GM19395 (cell line): ENCODE results near the gene DPH3.
"Not testable (repeated sequence)": the region's sequence is repeated elsewhere in the genome, so short reads cannot be mapped to it uniquely, and the experiment has no call there.

ENCODE experiments used
- ATAC-seq: cut with Tn5 transposase; IDR thresholded peaks from one replicate; pipeline ENCODE4 v1.9.1; 2021; ENCODE audit warnings: mild to moderate bottlenecking, moderate library complexity; ENCODE audit not compliant: unreplicated experiment

DPH3 gene

GRCh38 chr3:16264708-16265454 is at the start of gene DPH3, which contains the start of gene OXNAD1:
DPH3 (minus strand) TSS chr3:16264943; CDS start chr3:16264876, 67 bp downstream.
OXNAD1 (plus strand) TSS chr3:16265212; CDS start chr3:16270953, 5,741 bp downstream.
- peak; percentile 98 for ATAC-seq

- no peak for ATAC-seq
Observed at GRCh38 chr3:16313886-16314645, 49.3 kb upstream of the DPH3 start.

- peak; percentile 78 for ATAC-seq
Observed at GRCh38 chr3:16311960-16312451, 47.3 kb upstream of the DPH3 start.

- not testable (repeated sequence) for ATAC-seq
Observed at GRCh38 chr3:16310486-16310885, 45.7 kb upstream of the DPH3 start.

GRCh38 chr3:16309558-16309957 is 44.8 kb upstream of the DPH3 start:
- peak; percentile 81 for ATAC-seq

- ATAC-seq: no peak
Observed at GRCh38 chr3:16308727-16309126, 44.0 kb upstream of the DPH3 start.

- ATAC-seq: no peak
Observed at GRCh38 chr3:16307832-16308531, 43.2 kb upstream of the DPH3 start.

GRCh38 chr3:16305111-16305541 is 40.4 kb upstream of the DPH3 start:
- no peak for ATAC-seq

GRCh38 chr3:16304061-16305010 is 39.6 kb upstream of the DPH3 start:
- ATAC-seq: no peak

- no peak for ATAC-seq
Observed at GRCh38 chr3:16303037-16303575, 38.4 kb upstream of the DPH3 start.

- ATAC-seq: no peak
Observed at GRCh38 chr3:16302082-16302631, 37.4 kb upstream of the DPH3 start.

GRCh38 chr3:16301507-16301906 is 36.8 kb upstream of the DPH3 start:
- ATAC-seq: no peak

GRCh38 chr3:16300881-16301359 is 36.2 kb upstream of the DPH3 start:
- ATAC-seq: peak; percentile 78

GRCh38 chr3:16300307-16300706 is 35.6 kb upstream of the DPH3 start:
- ATAC-seq: peak; percentile 36

GRCh38 chr3:16299746-16300145 is 35.0 kb upstream of the DPH3 start:
- ATAC-seq: no peak

GRCh38 chr3:16298891-16299290 is 34.1 kb upstream of the DPH3 start:
- ATAC-seq: no peak

GRCh38 chr3:16297997-16298885 is 33.5 kb upstream of the DPH3 start:
- ATAC-seq: no peak

GRCh38 chr3:16295298-16295890 is 30.7 kb upstream of the DPH3 start:
- ATAC-seq: no peak
